Ascending aorta (tissue), 2 donors: Measurements from ENCODE around the gene PPP1CA. TPM values are rescaled to one million over a fixed set of nuclear protein-coding genes. Genes with fewer than 3 reads are reported as not detected.

Experiments
- DNase-seq, 2 donors: peaks; one replicate each; pipeline ENCODE4 v3.0.0-alpha.2; 2019; ENCODE audit warnings: low spot score in 2 of 2
- H3K27ac ChIP-seq, 2 donors: fragments of 200-600 bp; sonication (generic); one replicate each; pipeline ENCODE4 v1.5.1; 2016 to 2017; ENCODE audit warnings: mild to moderate bottlenecking in 1 of 2
- H3K27me3 ChIP-seq: fragments of 200-600 bp; sonication (generic); one replicate; pipeline ENCODE4 v1.5.1; 2017
- H3K36me3 ChIP-seq, 2 donors: fragments of 200-600 bp; sonication (generic); one replicate each; pipeline ENCODE4 v1.5.1; 2016
- H3K4me1 ChIP-seq, 2 donors: fragments of 200-600 bp; sonication (generic); one replicate each; pipeline ENCODE4 v1.5.1; 2016 to 2017; ENCODE audit warnings: mild to moderate bottlenecking in 1 of 2
- H3K4me3 ChIP-seq, 2 donors: fragments of 200-600 bp; sonication (generic); one replicate each; pipeline ENCODE4 v1.5.1; 2016 to 2017; ENCODE audit warnings: mild to moderate bottlenecking in 1 of 2
- H3K9me3 ChIP-seq, 2 donors: fragments of 200-600 bp; sonication (generic); one replicate each; pipeline ENCODE4 v1.5.1; 2016
- CTCF ChIP-seq, 3 experiments: fragments of 200-600 bp in 2 of 3; fragments of 450-650 bp in 1 of 3; sonication (generic) in 2 of 3; IDR thresholded peaks; one replicate each; pipeline ENCODE4 v1.5.1; 2016 to 2019; ENCODE audit warnings: antibody characterized with exemption in 3 of 3, mild to moderate bottlenecking in 1 of 3, moderate library complexity in 1 of 3
- intact Hi-C: fragments of 100-400 bp; cut with DNase I; formaldehyde crosslinking; loops from one replicate; pipeline ENCODE4 v1.15.1; 2023
- total RNA-seq: library from RNA; depleted of rRNA; stranded (reverse); fragments of >200 nt; gene quantifications from one replicate; pipeline ENCODE4 v1.1.0, GENCODE V29; 2016

Gene PPP1CA
- total RNA-seq, 1 donor from 2014 or later: 113 TPM

GRCh38 chr11:67367761-67368227, 33.9 kb downstream of the PPP1CA start:
- peaks cover 7 to 11% of the 10 kb centered on the region in 2 donors for H3K36me3 ChIP-seq
- TF ChIP-seq CTCF (IDR thresholded peaks at IDR 0.05): no peak
- no peak overlapping the region for H3K4me3 ChIP-seq
- H3K27me3 ChIP-seq: no peaks in the 10 kb centered on the region
- intact Hi-C loops: no loop called here
- H3K4me1 ChIP-seq: peaks cover 4 to 34% of the 10 kb centered on the region in 2 donors
- DNase-seq: no peak
- no peaks in the 10 kb centered on the region for H3K9me3 ChIP-seq
- no peak overlapping the region for H3K27ac ChIP-seq

GRCh38 chr11:67366961-67367760, 34.5 kb downstream of the PPP1CA start:
- H3K36me3 ChIP-seq: peaks cover 9 to 11% of the 10 kb centered on the region in 2 donors
- H3K4me1 ChIP-seq: peaks cover 4 to 32% of the 10 kb centered on the region in 2 donors
- H3K4me3 ChIP-seq: no peak overlapping the region
- H3K27me3 ChIP-seq: no peaks in the 10 kb centered on the region
- intact Hi-C loops: no loop called here
- no peak for TF ChIP-seq CTCF (IDR thresholded peaks at IDR 0.05)
- H3K27ac ChIP-seq: peak overlapping the region; percentile 33 to 53
- no peak for DNase-seq
- H3K9me3 ChIP-seq: no peaks in the 10 kb centered on the region

- Histone ChIP-seq H3K9me3 (no peaks in the 10 kb centered on the region), H3K27ac (peak overlapping the region; percentile 33 to 53), H3K4me1 (peaks cover 4 to 26% of the 10 kb centered on the region in 2 donors), H3K36me3 (peaks cover 9 to 11% of the 10 kb centered on the region in 2 donors), H3K4me3 (no peak overlapping the region), H3K27me3 (no peaks in the 10 kb centered on the region)
- intact Hi-C loops: no loop called here
- TF ChIP-seq CTCF (IDR thresholded peaks at IDR 0.05): no peak
- DNase-seq: no peak
These were observed 35.1 kb downstream of the PPP1CA start for GRCh38 chr11:67366546-67366945.

- no peak overlapping the region for H3K27ac ChIP-seq
These were observed 35.8 kb downstream of the PPP1CA start for GRCh38 chr11:67365736-67366444.

More at GRCh38 chr11:67365736-67366444, 35.8 kb downstream of the PPP1CA start:
- H3K27me3 ChIP-seq: no peaks in the 10 kb centered on the region
- TF ChIP-seq CTCF (IDR thresholded peaks at IDR 0.05): no peak
- H3K36me3 ChIP-seq: peaks cover 9 to 11% of the 10 kb centered on the region in 2 donors
- intact Hi-C loops: no loop called here
- DNase-seq: no peak
- H3K4me1 ChIP-seq: peaks cover 4 to 20% of the 10 kb centered on the region in 2 donors
- H3K4me3 ChIP-seq: no peak overlapping the region
- no peaks in the 10 kb centered on the region for H3K9me3 ChIP-seq
